SKM-1 (cell line): Measurements from ENCODE around the gene NRP1.
"Not testable (repeated sequence)": the region's sequence is repeated elsewhere in the genome, so short reads cannot be mapped to it uniquely, and the experiment has no call there.

ENCODE experiments used
- DNase-seq: peaks from one replicate; lab custom pipeline; 2025; ENCODE audit not compliant: unreplicated experiment; lab: John Stamatoyannopoulos, UW

NRP1 gene

DNA sequence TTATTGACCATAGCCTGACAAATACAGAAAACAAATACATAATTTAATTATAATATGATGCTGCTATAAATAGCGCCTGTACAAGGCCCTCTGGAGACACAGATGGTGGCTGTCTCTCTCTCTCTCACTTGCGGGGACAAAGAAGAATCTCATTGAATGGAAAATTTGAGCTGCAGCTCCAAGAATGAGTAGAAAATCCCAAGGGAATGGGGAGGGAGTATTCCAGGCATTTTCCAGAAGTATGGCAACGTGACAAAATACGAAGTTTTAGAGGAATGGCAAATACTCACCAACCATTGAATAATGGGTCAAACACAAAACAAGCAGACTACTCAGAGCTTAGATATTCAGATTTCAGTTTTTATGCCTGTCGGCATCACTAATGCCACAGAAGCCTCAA lies 179.9 kb downstream of the NRP1 start:
- no peak for DNase-seq

DNA sequence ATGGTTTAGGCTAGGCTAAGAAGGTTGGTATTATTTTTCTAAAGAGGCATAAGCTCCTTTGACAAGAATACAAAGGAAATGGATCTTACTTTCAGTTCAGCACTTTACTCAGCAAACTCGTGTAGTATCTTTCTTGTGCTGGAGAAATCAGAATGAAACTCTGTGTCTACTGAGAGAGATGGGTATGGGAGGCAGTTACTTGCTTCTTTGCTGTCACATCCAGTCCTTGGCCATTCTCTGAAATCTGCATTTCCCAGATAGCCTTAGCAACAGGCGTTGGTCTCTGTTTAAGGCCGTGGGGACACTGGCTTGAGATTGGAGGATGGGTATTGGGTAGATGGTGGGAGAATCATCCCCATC lies 180.5 kb downstream of the NRP1 start:
- DNase-seq, result no peak

- no peak for DNase-seq
Observed at GRCh38 chr10:33153251-33153967, 181.1 kb downstream of the NRP1 start.

DNA sequence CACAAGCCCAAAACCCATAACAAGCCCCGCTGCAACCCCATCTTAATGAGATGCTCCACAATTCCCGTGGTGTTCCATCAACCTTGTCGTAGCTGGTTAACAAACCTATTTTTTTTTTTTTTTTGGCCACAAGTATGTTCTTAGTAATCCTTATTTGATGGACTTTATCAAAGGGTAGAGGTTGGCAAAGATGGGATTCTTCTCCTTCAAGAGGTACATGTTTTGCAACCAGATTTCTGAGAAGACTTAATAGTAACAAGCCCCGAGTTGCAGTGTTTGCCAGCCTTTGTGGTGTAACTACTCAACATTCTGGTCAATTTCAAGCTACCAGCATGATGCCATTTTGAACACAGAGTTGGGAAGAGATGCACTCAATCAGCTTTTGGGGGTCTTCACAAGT lies 181.7 kb downstream of the NRP1 start:
- DNase-seq, result no peak

GRCh38 chr10:33152146-33152545 lies 182.3 kb downstream of the NRP1 start:
- DNase-seq, result no peak

DNA sequence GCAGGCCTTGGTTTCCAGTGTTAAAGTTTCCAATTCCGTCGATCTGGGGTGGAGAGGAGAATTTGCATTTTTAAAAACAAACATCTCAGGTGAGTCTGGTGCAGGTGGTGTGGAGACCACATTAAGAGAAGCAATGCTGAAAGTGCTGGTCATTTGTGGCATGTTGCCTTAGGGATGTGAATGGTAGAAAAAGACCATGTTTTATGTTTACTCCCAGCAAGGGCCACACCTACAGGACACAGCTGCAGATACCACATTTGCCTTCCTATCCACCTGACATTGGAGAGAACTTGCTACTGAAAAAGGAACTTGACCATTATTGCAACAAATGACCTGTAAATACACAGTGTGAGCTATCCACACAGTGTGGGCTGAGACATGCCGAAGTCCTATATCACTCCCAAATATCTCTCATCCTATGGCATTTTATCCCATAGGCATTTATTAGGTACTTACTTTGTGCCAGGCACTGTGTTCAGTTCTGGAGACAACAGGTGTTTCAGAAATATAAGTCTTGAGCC lies 183.1 kb downstream of the NRP1 start:
- DNase-seq, result no peak

- DNase-seq, result no peak
Observed at GRCh38 chr10:33150889-33151288, 183.6 kb downstream of the NRP1 start.

- no peak for DNase-seq
Observed at GRCh38 chr10:33150146-33150545, 184.3 kb downstream of the NRP1 start.

DNA sequence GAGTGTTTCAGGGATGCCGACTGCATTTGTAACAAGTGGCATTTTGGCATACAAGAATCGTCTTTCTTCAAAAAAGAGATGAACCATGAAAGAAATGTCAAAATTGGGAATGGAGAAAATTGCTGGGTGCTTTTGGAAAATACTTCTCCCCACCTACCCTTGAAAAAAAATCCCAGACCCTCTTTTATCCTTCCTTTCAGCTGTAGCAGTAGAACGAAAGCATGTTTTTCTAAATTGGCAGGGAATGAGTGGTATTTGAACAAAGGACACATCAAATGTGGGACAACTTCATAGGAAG lies 187.5 kb downstream of the NRP1 start:
- no peak for DNase-seq

GRCh38 chr10:33146189-33147012 lies 188.1 kb downstream of the NRP1 start:
- no peak for DNase-seq

GRCh38 chr10:33145451-33146188 lies 188.8 kb downstream of the NRP1 start:
- DNase-seq, result no peak

GRCh38 chr10:33143160-33143728 lies 191.2 kb downstream of the NRP1 start:
- DNase-seq, result no peak

DNA sequence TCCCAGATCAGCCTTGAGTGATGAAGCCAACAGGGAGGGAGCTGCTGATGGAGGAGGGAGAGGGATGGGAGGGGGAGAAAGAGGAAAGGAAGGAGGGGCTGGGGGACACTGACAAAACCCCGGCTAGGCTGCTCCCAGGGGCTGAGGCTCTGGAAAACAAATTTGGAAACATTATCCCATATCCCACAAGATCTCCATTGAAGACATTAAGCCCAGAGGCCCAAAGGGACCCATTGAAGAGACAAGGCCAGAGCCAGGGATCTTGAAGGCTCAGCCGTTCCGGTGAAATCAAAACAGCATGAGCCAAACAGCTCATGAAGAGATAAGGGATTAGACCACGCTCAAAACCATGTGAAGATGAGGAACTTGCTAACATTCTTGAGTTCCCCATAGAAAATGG lies 192.2 kb downstream of the NRP1 start:
- DNase-seq, result no peak

DNA sequence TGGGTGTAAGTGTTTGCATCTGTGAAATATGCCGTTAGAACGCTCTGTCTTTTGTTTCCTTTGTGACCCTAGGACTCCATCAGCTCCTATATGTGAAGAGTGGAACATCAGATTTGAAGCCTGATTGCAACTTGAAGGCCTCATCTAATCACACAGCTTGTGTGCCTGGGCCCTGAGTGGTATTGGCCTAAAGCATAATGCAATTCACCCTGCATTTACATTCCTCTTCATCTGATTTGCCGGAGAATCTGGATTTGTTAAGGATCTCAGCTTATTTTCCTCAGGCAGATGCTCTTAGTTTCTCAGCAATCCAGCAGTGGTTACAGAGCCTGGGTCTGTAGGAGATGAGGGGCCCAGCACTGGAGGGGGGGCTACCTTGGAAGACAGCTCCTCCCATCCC lies 193.2 kb downstream of the NRP1 start:
- no peak for DNase-seq

DNA sequence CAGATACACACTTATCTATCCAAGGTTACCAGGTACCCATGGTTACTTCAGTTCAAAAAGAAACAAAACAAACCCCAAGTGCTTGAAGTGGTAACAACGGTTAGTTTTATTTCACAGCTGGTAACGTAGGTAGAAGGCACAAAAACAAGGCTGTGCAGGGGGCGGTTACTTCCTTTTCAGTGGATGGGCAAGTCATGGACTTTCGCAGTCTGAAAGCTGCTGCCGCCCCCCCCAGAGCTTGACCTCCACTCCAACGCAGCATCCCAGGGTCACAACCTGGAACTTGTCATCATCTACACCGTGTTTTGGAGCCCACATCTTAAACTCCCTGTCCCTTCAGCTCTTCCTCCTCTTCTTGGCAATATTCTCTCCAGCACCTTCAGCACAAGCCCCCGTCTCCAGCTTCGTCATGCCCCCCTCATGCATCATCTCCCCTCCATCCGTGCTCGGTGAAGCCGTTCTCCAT lies 195.3 kb downstream of the NRP1 start:
- DNase-seq, result no peak

DNA sequence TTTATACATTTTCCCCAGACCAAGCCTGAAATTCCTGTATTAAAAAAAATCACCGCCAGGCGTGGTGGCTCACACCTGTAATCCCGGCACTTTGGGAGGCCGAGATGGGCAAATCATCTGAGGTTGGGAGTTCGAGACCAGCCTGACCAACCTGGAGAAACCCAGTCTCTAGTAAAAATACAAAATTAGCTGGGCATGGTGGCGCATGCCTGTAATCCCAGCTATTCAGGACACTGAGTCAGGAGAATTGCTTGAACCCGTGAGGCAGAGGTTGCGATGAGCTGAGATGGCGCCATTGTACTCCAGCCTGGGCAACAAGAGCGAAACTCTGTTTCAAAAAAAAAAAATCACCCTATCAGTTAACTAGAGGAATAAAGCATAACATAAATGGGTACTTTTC lies 195.8 kb downstream of the NRP1 start:
- DNase-seq, result not testable (repeated sequence)

DNA sequence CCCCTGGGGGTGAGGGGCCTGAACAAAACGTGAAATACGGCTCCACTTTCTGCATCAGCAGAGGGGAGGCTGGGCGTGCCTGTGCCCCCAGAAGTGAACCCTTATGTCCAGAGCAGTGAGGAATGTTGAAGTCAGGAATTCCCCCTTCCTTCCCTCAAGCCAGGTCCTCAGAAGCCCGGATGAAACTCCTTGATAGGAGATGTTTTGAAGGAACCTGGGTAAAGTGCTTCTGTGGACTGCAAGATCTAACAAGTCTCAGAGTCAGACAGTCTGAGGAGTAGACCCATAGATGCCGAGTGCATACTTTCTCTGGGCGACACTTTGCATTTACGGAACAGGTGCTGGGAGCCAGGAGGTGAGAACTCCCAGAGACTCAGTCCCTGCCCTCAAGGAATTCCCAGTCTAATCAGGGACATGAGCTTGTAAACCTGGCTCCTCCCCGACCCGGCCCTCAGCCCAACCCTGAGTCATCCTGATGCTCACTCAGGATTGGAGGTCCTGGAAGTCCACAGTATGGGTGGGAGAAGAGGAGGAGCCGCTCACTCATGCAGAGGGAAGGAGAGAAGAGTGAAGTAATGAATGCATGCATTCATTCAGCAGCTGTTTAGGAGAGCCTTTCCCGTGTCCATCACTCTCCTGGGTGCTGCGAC lies 197.0 kb downstream of the NRP1 start:
- DNase-seq, result no peak

DNA sequence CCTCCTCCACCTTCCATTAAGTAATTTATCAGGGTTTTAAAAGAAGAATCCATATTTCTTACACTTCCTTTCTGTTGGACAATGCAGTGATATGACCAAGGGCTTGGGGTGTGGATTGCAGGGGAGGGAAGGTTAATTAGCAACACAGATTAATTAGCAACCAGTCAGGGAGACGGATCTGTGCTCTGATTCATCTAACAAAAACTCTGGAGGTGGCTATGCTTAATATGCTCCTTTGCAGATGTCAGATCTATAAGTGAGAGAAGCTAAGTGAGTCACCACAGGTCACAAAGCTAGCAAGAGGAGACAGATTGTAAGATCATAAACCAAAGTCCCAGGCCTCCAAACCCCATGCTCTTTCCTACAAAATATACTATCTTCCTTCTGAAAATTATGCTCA lies 197.7 kb downstream of the NRP1 start:
- no peak for DNase-seq

GRCh38 chr10:33136271-33136670 lies 198.2 kb downstream of the NRP1 start:
- no peak for DNase-seq

- no peak for DNase-seq
Observed at GRCh38 chr10:33134011-33134751, 200.3 kb downstream of the NRP1 start.
